ENCODE results near the gene CATSPER3.

Gene CATSPER3

GRCh38 chr5:135025730-135026644, 58.3 kb downstream of the CATSPER3 start:
- in situ Hi-C loops (cut with HindIII; ENCODE audit: low pct_ligation_motif_present, low pct_unique_long_range_greater_than_20kb, low sequenced_read_pairs), result no loop called here
- no peak for DNase-seq

GRCh38 chr5:135026645-135027265, 59.0 kb downstream of the CATSPER3 start:
- in situ Hi-C loops (cut with HindIII; ENCODE audit: low pct_ligation_motif_present, low pct_unique_long_range_greater_than_20kb, low sequenced_read_pairs), result no loop called here
- DNase-seq, result no peak

- in situ Hi-C loops (cut with HindIII; ENCODE audit: low pct_ligation_motif_present, low pct_unique_long_range_greater_than_20kb, low sequenced_read_pairs), result no loop called here
- DNase-seq, result no peak
Observed at GRCh38 chr5:135027266-135027696, 59.6 kb downstream of the CATSPER3 start.

GRCh38 chr5:135027697-135028615, 60.2 kb downstream of the CATSPER3 start:
- DNase-seq, result no peak
- in situ Hi-C loops (cut with HindIII; ENCODE audit: low pct_ligation_motif_present, low pct_unique_long_range_greater_than_20kb, low sequenced_read_pairs), result no loop called here

GRCh38 chr5:135028791-135029476, 61.2 kb downstream of the CATSPER3 start:
- in situ Hi-C loops (cut with HindIII; ENCODE audit: low pct_ligation_motif_present, low pct_unique_long_range_greater_than_20kb, low sequenced_read_pairs), result no loop called here
- DNase-seq, result no peak

GRCh38 chr5:135029477-135030122, 61.9 kb downstream of the CATSPER3 start:
- in situ Hi-C loops (cut with HindIII; ENCODE audit: low pct_ligation_motif_present, low pct_unique_long_range_greater_than_20kb, low sequenced_read_pairs), result no loop called here
- no peak for DNase-seq

- no peak for DNase-seq
- in situ Hi-C loops (cut with HindIII; ENCODE audit: low pct_ligation_motif_present, low pct_unique_long_range_greater_than_20kb, low sequenced_read_pairs), result no loop called here
Observed at GRCh38 chr5:135030123-135030955, 62.6 kb downstream of the CATSPER3 start.

GRCh38 chr5:135030956-135031812, 63.5 kb downstream of the CATSPER3 start:
- no peak for DNase-seq
- in situ Hi-C loops (cut with HindIII; ENCODE audit: low pct_ligation_motif_present, low pct_unique_long_range_greater_than_20kb, low sequenced_read_pairs), result no loop called here

GRCh38 chr5:135031813-135032694, 64.3 kb downstream of the CATSPER3 start:
- DNase-seq, result no peak
- in situ Hi-C loops (cut with HindIII; ENCODE audit: low pct_ligation_motif_present, low pct_unique_long_range_greater_than_20kb, low sequenced_read_pairs), result no loop called here

- in situ Hi-C loops (cut with HindIII; ENCODE audit: low pct_ligation_motif_present, low pct_unique_long_range_greater_than_20kb, low sequenced_read_pairs), result no loop called here
Observed at GRCh38 chr5:135032695-135032998, 64.9 kb downstream of the CATSPER3 start.

GRCh38 chr5:135032999-135033861, 65.5 kb downstream of the CATSPER3 start:
- in situ Hi-C loops (cut with HindIII; ENCODE audit: low pct_ligation_motif_present, low pct_unique_long_range_greater_than_20kb, low sequenced_read_pairs), result no loop called here
- DNase-seq, result peak; percentile 13

More at GRCh38 chr5:135032695-135032998, 64.9 kb downstream of the CATSPER3 start:
- no peak for DNase-seq

- no peak for DNase-seq
- in situ Hi-C loops (cut with HindIII; ENCODE audit: low pct_ligation_motif_present, low pct_unique_long_range_greater_than_20kb, low sequenced_read_pairs), result no loop called here
Observed at GRCh38 chr5:135033901-135034235, 66.2 kb downstream of the CATSPER3 start, which contains the start of gene PITX1. Gene PITX1 (minus strand): TSS chr5:135034228. CDS start chr5:135033881, 347 bp downstream.

- no peak for DNase-seq
- in situ Hi-C loops (cut with HindIII; ENCODE audit: low pct_ligation_motif_present, low pct_unique_long_range_greater_than_20kb, low sequenced_read_pairs), result no loop called here
Observed at GRCh38 chr5:135034236-135034962, 66.7 kb downstream of the CATSPER3 start.
